Neural cell (in vitro differentiated cells): ENCODE results near the gene IL17REL. TPM values are rescaled to one million over a fixed set of nuclear protein-coding genes. Genes with fewer than 3 reads are reported as not detected.

ENCODE experiments used
- H2AFZ ChIP-seq: fragments of 200-600, 300-800 bp; sonication (generic), shearing (Covaris generic); 2 replicates; pipeline ENCODE4 v1.6.0; 2014; ENCODE audit warnings: low read depth, mild to moderate bottlenecking, antibody characterized with exemption, low read length, moderate library complexity
- H3F3A ChIP-seq: fragments of 200-600 bp; shearing (Covaris generic); 2 replicates; pipeline ENCODE4 v1.6.1; 2016; ENCODE audit warnings: mild to moderate bottlenecking, moderate library complexity, mixed read lengths, antibody characterized with exemption, low read length; ENCODE audit not compliant: insufficient read depth, poor library complexity, severe bottlenecking
- H3K27ac ChIP-seq: fragments of 200-600, 300-800 bp; sonication (generic), shearing (Covaris generic); 2 replicates; pipeline ENCODE4 v1.5.1; 2014; ENCODE audit warnings: mild to moderate bottlenecking, low read length, moderate library complexity
- H3K27me3 ChIP-seq: fragments of 300-800, 200-600 bp; sonication (generic), shearing (Covaris generic); 2 replicates; pipeline ENCODE4 v1.6.0; 2014; ENCODE audit warnings: mild to moderate bottlenecking, low read depth, low read length, moderate library complexity; ENCODE audit not compliant: insufficient read depth
- H3K36me3 ChIP-seq: fragments of 300-800, 200-600 bp; sonication (generic), shearing (Covaris generic); 2 replicates; pipeline ENCODE4 v1.5.1; 2014; ENCODE audit warnings: mild to moderate bottlenecking, antibody characterized with exemption, low read length, moderate library complexity; ENCODE audit not compliant: insufficient read depth
- H3K4me2 ChIP-seq: fragments of 300-800, 200-600 bp; sonication (generic), shearing (Covaris generic); 2 replicates; pipeline ENCODE4 v1.6.0; 2014; ENCODE audit warnings: mild to moderate bottlenecking, low read length
- H3K4me3 ChIP-seq: fragments of 300-800, 200-600 bp; sonication (generic), shearing (Covaris generic); 2 replicates; pipeline ENCODE4 v1.5.1; 2014; ENCODE audit warnings: mild to moderate bottlenecking, low read length, moderate library complexity
- H3K79me2 ChIP-seq: fragments of 200-600 bp; shearing (Covaris generic); replicated peaks from 2 replicates; pipeline ENCODE4 v1.6.0; 2014; ENCODE audit warnings: mild to moderate bottlenecking, low read length, moderate library complexity; ENCODE audit not compliant: insufficient read depth
- H3K9ac ChIP-seq: fragments of 300-800, 200-600 bp; sonication (generic), shearing (Covaris generic); 2 replicates; pipeline ENCODE4 v1.6.1; 2016; ENCODE audit warnings: mild to moderate bottlenecking, low read length, mixed read lengths
- H3K9me2 ChIP-seq: fragments of 200-600 bp; shearing (Covaris generic); 2 replicates; pipeline ENCODE4 v1.6.1; 2016; ENCODE audit warnings: mild to moderate bottlenecking, low read length, mixed read lengths; ENCODE audit not compliant: insufficient read depth
- H3K9me3 ChIP-seq: fragments of 200-600, 300-800 bp; sonication (generic), shearing (Covaris generic); 2 replicates; pipeline ENCODE4 v1.6.1; 2016; ENCODE audit warnings: mild to moderate bottlenecking, mixed run types, low read length, moderate library complexity, mixed read lengths
- H4K20me1 ChIP-seq: fragments of 200-600 bp; shearing (Covaris generic); 2 replicates; pipeline ENCODE4 v1.6.1; 2016; ENCODE audit warnings: mild to moderate bottlenecking, mixed run types; ENCODE audit not compliant: insufficient read depth
- EP300 ChIP-seq: fragments of 450-650 bp; conservative IDR thresholded peaks from 2 replicates; pipeline ENCODE4 v1.6.1; 2014; ENCODE audit warnings: antibody characterized with exemption, mild to moderate bottlenecking, moderate library complexity; ENCODE audit not compliant: poor library complexity, severe bottlenecking
- EZH2 ChIP-seq: fragments of 200-600, 300-800 bp; shearing (Covaris generic), sonication (generic); IDR thresholded peaks from 2 replicates; pipeline ENCODE4 v1.6.1; 2014; ENCODE audit warnings: antibody characterized with exemption, low read length, borderline replicate concordance, mild to moderate bottlenecking; ENCODE audit not compliant: insufficient read depth, poor library complexity, severe bottlenecking
- MXI1 ChIP-seq: fragments of 450-650 bp; conservative IDR thresholded peaks from 2 replicates; pipeline ENCODE4 v1.6.1; 2014; ENCODE audit warnings: antibody characterized with exemption, mild to moderate bottlenecking; ENCODE audit not compliant: poor library complexity, severe bottlenecking
- POLR2AphosphoS5 ChIP-seq: IDR thresholded peaks from 2 replicates; pipeline ENCODE4 v1.6.1; 2012
- RAD21 ChIP-seq: fragments of 450-650 bp; conservative IDR thresholded peaks from 2 replicates; pipeline ENCODE4 v1.6.1; 2014; ENCODE audit warnings: antibody characterized with exemption, mild to moderate bottlenecking, moderate library complexity
- SMC3 ChIP-seq: fragments of 450-650 bp; conservative IDR thresholded peaks from 2 replicates; pipeline ENCODE4 v1.6.1; 2014; ENCODE audit warnings: antibody characterized with exemption, mild to moderate bottlenecking, moderate library complexity; ENCODE audit not compliant: poor library complexity
- TAF1 ChIP-seq: IDR thresholded peaks from 2 replicates; pipeline ENCODE4 v1.6.1; 2012; ENCODE audit warnings: low read depth
- polyA plus RNA-seq: library from polyadenylated mRNA; depleted of rRNA; stranded (reverse); fragments of >200 nt; gene quantifications from 2 replicates; pipeline ENCODE4 v1.2.3, GENCODE V29; 2014
- TF ChIP-seq, protein P1 (sequence below): fragments of 450-650 bp; IDR thresholded peaks from 2 replicates; pipeline ENCODE4 v1.5.1; 2014; ENCODE audit warnings: antibody characterized with exemption, mild to moderate bottlenecking, moderate library complexity; ENCODE audit not compliant: poor library complexity, severe bottlenecking
- TF ChIP-seq, protein P2 (sequence below): IDR thresholded peaks from 2 replicates; pipeline ENCODE4 v1.6.1; 2012; ENCODE audit warnings: borderline replicate concordance

IL17REL gene
- polyA plus RNA-seq, 1 donor from 2014 or later, result not detected

DNA sequence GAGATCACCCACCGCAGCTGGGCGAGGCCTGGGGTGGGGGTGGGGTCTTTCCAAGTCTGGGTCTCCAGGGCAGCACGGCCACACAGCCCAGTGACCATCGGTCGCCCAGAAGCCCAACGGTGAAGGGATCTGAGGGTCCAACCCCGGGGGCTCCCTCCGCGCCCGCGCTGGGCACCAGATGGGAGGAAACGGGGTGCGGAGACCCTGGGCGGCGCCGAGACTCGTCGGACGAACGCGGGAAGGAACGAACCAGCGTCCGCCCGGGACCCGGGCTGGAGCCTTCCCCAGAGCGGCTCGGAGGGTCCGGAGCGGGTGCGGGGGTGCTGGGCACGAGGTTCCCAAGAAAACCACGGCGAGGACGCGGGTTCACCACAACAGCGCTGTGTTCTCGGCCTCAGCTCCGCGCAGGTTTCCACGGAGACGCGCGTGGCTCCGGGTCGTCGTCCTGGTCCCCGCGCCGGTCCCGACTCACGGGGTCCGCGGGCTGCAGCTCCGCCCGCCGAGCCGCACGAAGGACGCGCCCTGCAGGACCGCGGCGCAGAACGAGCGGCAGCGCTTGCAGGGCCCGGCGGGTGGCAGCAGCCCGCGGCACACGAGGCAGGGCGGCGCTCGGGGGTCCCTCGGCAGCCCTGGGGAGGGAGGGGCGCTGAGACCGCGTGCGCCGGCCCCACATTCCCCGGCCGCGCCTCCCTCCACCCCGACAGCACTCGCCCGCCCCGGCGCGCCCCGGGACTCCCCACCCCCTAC, 2.3 kb upstream of the IL17REL start:
- no peak overlapping the region for H2AFZ ChIP-seq
- peaks cover 54% of the 10 kb centered on the region for H3K27me3 ChIP-seq
- no peak overlapping the region for H3K9ac ChIP-seq
- no peak overlapping the region for H3K4me2 ChIP-seq
- H3K4me3 ChIP-seq, result peak overlapping the region; percentile 57
- peaks cover 4% of the 10 kb centered on the region for H3K9me3 ChIP-seq
- no peaks in the 10 kb centered on the region for H3F3A ChIP-seq
- H3K9me2 ChIP-seq, result no peaks in the 10 kb centered on the region
- TF ChIP-seq EP300 (no peak), POLR2AphosphoS5 (no peak)
- TF ChIP-seq, protein P1, sequence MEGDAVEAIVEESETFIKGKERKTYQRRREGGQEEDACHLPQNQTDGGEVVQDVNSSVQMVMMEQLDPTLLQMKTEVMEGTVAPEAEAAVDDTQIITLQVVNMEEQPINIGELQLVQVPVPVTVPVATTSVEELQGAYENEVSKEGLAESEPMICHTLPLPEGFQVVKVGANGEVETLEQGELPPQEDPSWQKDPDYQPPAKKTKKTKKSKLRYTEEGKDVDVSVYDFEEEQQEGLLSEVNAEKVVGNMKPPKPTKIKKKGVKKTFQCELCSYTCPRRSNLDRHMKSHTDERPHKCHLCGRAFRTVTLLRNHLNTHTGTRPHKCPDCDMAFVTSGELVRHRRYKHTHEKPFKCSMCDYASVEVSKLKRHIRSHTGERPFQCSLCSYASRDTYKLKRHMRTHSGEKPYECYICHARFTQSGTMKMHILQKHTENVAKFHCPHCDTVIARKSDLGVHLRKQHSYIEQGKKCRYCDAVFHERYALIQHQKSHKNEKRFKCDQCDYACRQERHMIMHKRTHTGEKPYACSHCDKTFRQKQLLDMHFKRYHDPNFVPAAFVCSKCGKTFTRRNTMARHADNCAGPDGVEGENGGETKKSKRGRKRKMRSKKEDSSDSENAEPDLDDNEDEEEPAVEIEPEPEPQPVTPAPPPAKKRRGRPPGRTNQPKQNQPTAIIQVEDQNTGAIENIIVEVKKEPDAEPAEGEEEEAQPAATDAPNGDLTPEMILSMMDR, result peak; percentile 45
- no peaks in the 10 kb centered on the region for H3K36me3 ChIP-seq
- no peak overlapping the region for H3K27ac ChIP-seq
- H3K79me2 ChIP-seq, result no peaks in the 10 kb centered on the region
- H4K20me1 ChIP-seq, result no peaks in the 10 kb centered on the region

DNA sequence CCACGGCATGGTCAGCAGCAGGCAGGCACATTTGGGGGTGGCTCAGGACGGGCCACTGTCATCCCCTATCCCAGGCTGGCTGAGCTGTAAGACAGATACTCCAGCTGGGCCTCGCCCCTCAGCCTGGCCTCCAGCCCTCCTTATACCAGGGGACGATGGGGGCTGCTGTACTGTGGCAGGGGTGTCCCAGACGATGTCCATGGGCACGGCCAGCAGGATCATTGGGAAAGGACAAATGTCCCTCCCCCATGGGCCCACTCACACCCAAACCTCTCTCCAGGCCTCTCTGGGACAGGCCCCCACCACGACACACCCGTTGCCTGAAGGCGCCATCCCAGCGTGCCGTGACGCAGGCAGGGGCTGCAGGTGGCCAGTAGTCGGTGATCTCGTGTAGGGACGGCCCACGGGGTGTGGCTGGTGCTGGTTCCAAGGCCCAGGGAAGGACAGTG, 1.5 kb upstream of the IL17REL start:
- H3K4me3 ChIP-seq, result no peak overlapping the region
- H3K27me3 ChIP-seq, result peaks cover 54% of the 10 kb centered on the region
- H3K4me2 ChIP-seq, result no peak overlapping the region
- no peaks in the 10 kb centered on the region for H3K36me3 ChIP-seq
- no peaks in the 10 kb centered on the region for H3K9me2 ChIP-seq
- H4K20me1 ChIP-seq, result no peaks in the 10 kb centered on the region
- H3F3A ChIP-seq, result no peaks in the 10 kb centered on the region
- no peaks in the 10 kb centered on the region for H3K79me2 ChIP-seq
- H3K9ac ChIP-seq, result no peak overlapping the region
- no peak overlapping the region for H3K27ac ChIP-seq
- no peaks in the 10 kb centered on the region for H3K9me3 ChIP-seq
- no peak for TF ChIP-seq POLR2AphosphoS5
- TF ChIP-seq, protein P1, result no peak
- no peak for TF ChIP-seq EZH2
- TF ChIP-seq TAF1, result no peak
- no peak for TF ChIP-seq RAD21
- no peak for TF ChIP-seq EP300
- TF ChIP-seq, protein P2, sequence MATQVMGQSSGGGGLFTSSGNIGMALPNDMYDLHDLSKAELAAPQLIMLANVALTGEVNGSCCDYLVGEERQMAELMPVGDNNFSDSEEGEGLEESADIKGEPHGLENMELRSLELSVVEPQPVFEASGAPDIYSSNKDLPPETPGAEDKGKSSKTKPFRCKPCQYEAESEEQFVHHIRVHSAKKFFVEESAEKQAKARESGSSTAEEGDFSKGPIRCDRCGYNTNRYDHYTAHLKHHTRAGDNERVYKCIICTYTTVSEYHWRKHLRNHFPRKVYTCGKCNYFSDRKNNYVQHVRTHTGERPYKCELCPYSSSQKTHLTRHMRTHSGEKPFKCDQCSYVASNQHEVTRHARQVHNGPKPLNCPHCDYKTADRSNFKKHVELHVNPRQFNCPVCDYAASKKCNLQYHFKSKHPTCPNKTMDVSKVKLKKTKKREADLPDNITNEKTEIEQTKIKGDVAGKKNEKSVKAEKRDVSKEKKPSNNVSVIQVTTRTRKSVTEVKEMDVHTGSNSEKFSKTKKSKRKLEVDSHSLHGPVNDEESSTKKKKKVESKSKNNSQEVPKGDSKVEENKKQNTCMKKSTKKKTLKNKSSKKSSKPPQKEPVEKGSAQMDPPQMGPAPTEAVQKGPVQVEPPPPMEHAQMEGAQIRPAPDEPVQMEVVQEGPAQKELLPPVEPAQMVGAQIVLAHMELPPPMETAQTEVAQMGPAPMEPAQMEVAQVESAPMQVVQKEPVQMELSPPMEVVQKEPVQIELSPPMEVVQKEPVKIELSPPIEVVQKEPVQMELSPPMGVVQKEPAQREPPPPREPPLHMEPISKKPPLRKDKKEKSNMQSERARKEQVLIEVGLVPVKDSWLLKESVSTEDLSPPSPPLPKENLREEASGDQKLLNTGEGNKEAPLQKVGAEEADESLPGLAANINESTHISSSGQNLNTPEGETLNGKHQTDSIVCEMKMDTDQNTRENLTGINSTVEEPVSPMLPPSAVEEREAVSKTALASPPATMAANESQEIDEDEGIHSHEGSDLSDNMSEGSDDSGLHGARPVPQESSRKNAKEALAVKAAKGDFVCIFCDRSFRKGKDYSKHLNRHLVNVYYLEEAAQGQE, result no peak
- no peak for TF ChIP-seq MXI1
- TF ChIP-seq SMC3, result no peak
- no peak overlapping the region for H2AFZ ChIP-seq
